HG03064 (cell line): ENCODE results near the gene NAXD.
A peak's percentile ranks its signal among the peaks of the same experiment; 100 is the strongest.

ENCODE experiments used
- ATAC-seq: cut with Tn5 transposase; IDR thresholded peaks from one replicate; pipeline ENCODE4 v1.9.1; 2021; ENCODE audit warnings: low read depth; ENCODE audit not compliant: unreplicated experiment

Gene NAXD

DNA sequence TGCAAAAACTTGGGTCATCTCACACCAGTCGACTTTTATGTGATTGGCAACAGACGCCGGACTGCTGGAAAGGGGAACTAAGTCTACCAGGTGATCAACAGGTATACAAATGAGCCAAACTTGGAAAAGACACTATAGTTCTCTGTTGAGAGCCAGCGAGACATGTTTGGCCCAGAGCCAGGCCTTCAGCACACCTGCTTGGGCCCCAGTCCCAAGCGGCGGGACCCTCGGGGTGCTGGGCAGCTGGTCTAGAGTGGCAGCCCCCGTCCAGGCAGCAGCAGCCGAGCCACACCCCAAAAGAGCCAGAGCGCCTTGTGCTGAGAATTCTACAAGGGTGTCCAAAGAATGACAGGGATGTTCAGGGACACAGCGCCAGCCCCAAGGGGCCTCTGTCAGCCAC is 28.0 kb downstream of the NAXD start:
- no peak for ATAC-seq

- no peak for ATAC-seq
These were observed 28.6 kb downstream of the NAXD start for GRCh38 chr13:110643768-110644421.

DNA sequence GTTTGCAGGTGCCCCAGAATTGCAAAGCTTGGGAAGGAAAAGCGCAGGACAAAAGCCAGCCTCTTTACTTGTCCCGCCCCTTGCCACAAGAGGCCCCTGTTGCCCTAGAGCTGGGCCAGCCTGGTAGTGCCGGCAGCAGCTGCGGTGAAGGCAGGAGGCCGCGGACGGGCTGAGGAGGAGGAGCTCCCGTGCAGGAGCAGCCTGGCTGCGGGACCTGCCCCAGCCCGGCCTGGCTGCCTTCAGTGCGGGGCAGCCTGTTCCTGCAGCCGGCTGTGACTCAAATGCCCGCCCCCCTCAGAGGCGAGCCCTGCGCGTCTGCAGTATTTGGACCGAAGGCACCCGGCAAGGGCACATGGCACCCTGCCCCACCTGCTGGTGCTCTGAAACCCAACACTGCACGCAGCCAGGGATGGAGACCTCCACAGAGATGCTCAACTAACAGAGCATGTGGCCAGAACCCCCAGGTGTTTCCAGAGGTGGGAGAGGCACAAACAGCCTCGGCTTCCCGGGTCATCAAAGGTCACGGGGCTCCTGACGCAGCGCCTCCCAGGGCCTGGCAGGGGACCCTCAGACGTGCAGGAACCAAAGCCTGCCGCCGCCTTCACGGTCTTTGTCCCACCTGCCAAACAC is 29.7 kb downstream of the NAXD start:
- peak; percentile 93 for ATAC-seq

GRCh38 chr13:110645750-110646149 is 30.4 kb downstream of the NAXD start:
- no peak for ATAC-seq

DNA sequence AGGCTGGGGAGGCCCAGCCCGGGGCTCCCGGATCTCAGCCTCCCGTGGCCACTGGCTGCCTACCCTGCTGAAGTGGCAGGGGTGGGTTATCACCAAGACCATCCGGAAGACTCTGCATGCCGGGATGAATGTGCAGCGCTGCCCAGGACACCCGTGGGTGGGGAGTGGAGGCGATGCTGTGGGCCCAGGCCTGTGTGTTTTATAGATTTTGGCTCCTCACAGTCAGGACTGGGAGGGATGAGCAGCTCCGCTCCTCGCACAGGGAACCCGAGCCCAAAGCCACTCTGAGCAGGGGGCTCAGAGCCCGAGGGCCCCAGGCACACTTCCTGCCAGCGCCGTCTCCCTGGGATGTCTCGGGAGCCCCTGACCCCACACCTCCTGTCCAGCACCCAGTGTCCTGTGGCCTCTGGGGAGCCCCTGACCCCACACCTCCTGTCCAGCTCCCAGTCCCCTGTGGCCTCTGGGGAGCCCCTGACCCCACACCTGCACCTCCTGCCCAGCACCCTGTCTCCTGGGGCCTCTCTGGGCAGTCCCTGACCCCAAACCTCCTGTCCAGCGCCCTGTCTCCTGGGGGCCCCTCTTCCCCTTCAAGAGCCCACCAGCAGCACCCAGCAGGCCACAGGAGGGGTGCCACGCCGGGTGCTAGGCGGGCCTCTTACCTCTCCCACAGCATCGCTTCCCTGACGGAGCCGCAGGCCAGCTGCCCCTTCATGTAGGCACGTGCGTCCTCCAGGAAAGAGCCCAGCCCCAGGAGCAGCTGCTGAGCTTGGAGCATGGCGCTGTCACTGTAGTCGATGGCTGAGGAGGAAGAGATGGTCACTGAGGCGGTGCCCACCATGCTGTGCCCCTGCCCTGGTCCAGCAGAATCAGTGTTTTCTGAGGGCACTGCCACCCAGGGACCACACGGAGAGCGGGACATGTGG is 31.4 kb downstream of the NAXD start:
- ATAC-seq: no peak

DNA sequence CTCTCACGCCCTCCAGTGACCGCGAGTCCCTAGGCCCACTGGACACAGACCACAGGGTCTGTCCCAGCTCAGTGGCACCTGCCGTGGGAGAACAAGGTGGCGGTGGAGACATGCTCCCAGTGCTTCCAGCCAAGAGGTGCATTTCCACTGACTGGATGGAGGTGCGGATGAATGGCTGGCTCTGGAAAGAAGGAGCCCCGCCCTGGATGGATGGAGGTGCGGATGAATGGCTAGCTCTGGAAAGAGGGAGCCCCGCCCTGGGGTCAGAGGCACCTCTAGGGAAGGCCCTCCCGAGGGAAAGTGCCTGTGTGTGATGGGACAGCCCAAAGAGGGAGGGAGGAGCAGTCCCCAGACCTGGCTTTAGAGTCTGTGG is 32.0 kb downstream of the NAXD start:
- no peak for ATAC-seq

- ATAC-seq: no peak
These were observed 32.9 kb downstream of the NAXD start for GRCh38 chr13:110648146-110648819.

- ATAC-seq: no peak
These were observed 33.6 kb downstream of the NAXD start for GRCh38 chr13:110648848-110649421.

GRCh38 chr13:110649551-110649950 is 34.2 kb downstream of the NAXD start:
- no peak for ATAC-seq

DNA sequence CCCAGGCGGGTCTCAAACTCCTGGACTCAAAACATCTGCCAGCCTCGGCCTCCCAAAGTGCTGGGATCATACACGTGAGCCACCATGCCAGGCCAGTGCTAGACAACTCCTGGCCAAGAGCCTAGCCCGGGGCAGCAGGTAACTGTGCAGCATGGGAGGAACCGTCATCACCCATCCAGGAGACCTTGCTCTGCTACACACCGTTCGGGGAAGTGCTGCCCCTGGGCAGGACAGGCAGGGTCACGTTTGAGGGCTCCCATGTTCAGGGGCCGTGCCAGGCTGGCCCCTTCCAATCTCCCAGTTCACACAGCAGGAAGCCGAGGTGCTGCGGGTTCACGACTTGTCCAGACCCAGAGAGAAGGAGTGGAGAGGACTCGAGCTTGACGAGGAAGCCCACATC is 35.1 kb downstream of the NAXD start:
- ATAC-seq: no peak

GRCh38 chr13:110651271-110651670 is 35.9 kb downstream of the NAXD start:
- no peak for ATAC-seq

DNA sequence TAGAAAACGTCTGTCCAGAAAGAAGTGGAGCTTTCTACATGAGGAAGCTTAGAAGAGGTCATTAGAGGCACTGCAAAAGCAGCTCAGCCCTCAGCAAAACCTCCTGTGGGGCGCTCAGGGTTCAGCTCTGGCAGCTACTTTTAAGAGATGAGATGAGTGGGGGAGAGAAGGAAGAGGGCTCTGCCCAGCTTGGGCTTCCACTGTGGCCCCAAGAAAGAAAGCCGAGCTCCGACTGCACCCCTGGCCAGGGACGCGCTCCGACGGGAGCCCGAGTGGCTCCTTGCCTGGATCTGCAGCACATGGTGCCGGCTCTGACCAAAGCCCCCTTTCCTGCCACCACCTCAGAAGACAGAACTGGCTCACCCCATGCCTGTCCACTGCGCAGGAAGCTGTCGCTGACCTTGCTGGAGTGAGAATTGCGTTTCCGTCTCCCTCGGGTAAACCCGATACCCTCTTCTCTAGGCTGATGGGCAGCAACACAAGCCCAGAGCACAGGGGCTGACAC is 36.4 kb downstream of the NAXD start:
- ATAC-seq: no peak

- no peak for ATAC-seq
These were observed 36.9 kb downstream of the NAXD start for GRCh38 chr13:110652231-110652730.

DNA sequence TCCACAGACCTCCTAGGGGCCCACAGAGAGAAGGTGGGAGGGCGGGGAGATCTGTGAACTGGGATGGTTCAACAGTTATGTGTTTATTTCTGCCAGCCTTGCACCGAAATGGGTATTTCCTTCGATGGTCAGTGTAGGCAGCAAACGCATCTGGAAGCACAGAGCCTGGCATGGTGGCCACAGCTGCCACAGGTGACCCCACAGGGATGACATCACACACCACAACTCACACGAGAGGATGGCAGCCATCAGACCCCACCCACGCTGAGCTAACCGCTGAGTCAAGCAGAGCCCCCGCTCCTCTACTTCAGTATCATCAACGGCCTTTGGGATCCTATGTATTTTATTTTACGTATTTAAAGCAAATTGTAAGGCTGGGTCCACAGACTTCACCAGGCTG is 37.4 kb downstream of the NAXD start:
- ATAC-seq: no peak

- no peak for ATAC-seq
These were observed 37.9 kb downstream of the NAXD start for GRCh38 chr13:110653271-110653670.

DNA sequence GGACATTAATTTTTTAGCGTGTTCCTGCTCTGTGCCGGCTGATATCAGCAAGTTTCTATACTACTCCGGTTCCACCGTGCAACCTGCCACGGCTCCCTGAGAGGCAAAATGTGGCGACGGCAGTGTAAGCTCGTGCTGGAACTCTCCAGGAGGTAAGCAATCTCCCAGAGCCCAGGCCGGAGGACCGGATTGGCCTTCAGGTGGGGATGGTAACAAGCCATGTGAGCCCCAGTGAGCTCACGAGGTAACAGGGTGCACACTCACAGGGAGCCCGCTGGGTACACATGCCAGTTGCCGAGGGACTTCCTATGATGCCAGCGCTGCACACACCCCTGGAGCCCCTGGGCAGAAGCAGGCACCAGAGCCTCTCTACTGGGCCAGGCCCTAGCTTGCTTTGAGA is 38.5 kb downstream of the NAXD start:
- no peak for ATAC-seq

- ATAC-seq: no peak
These were observed 41.9 kb downstream of the NAXD start for GRCh38 chr13:110657196-110657595.

GRCh38 chr13:110658218-110658911 is 43.0 kb downstream of the NAXD start:
- ATAC-seq: peak; percentile 72

DNA sequence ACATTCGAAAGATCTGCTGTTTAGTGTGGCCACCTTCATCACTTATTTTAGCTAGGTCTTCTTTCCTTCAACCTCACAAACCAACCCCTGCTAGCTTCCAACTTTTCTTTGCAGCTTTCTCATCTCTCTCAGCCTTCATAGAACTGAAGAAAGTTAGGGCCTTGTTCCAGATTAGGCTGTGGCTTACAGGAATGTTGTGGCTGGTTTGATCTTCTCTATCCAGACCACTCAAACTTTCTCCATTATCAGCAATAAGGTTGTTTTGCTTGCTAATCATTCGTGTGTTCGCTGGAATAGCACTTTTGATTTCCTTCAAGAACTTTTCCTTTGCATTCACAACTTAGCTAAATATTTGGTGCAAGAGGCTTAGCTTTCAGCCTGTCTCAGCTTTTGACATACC is 45.9 kb downstream of the NAXD start:
- ATAC-seq: no peak

DNA sequence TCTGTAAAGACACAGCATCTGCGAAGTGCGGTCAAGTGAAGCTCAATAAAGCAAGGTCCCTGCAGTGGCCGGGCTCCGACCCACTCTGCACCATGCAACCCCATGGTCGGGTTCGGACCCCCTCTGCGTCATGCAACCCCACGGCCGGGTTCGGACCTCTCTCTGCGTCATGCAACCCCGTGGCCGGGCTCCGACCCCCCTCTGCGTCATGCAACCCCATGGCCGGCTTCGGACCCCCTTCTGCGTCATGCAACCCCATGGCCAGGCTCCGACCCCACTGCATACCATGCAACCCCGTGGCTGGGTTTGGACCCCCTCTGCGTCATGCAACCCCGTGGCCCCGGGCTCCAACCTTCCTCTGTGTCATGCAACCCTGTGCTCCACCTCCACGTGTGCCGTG is 46.7 kb downstream of the NAXD start:
- ATAC-seq: no peak
